HFF-Myc (cell line): Measurements from ENCODE around the gene ZCCHC18.
A peak's percentile ranks its signal among the peaks of the same experiment; 100 is the strongest.

ENCODE experiments used
- DNase-seq: peaks from one replicate; pipeline ENCODE4 v3.0.0-alpha.2; 2011; ENCODE audit warnings: low read depth; ENCODE audit errors: extremely low read depth
- H3K4me3 ChIP-seq: replicated peaks from 2 replicates; pipeline ENCODE4 v1.5.1; 2011; ENCODE audit warnings: low read depth, mild to moderate bottlenecking, control low read depth, low read length
- TF ChIP-seq, protein P1 (sequence below): IDR thresholded peaks from 2 replicates; pipeline ENCODE4 v1.5.1; 2012; ENCODE audit warnings: mild to moderate bottlenecking, low read depth, low read length, control low read depth; ENCODE audit errors: missing control alignments

ZCCHC18 gene

DNA sequence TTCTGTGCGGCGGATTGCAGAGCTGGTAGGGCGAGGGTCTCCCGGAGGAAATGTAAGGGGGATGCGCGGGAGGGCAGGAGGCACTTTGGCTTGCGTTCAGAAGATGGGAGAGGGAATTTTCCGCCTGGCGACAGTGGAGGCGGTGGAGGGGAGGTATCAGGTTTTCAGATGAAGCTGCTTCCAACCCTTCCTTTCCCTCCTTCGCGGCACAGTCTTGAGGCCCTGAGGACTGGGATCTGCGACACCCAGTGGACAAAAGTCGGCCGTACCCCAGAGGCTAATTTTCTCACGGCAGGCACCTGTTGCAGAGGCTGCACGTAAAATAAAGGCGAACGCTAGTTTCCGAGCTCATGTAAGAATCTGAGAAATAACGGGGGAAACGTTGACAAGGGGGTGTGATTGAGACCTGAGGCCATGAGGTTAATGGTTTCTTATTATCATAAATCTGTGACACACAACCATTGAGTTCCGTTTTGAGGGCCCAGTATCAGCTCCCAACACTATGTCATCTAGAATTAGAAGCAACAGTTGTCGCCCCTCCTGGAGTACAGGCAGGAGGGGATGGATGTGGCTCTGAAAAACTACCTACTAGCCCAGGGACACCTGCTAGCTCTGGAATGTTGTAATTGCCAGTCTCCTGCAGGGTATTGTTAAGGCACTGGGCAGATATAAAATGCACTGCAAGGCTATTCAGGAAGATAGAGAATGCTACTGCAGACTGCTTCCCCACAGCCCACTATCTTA lies 1.1 kb downstream of the ZCCHC18 start:
- TF ChIP-seq, protein P1, sequence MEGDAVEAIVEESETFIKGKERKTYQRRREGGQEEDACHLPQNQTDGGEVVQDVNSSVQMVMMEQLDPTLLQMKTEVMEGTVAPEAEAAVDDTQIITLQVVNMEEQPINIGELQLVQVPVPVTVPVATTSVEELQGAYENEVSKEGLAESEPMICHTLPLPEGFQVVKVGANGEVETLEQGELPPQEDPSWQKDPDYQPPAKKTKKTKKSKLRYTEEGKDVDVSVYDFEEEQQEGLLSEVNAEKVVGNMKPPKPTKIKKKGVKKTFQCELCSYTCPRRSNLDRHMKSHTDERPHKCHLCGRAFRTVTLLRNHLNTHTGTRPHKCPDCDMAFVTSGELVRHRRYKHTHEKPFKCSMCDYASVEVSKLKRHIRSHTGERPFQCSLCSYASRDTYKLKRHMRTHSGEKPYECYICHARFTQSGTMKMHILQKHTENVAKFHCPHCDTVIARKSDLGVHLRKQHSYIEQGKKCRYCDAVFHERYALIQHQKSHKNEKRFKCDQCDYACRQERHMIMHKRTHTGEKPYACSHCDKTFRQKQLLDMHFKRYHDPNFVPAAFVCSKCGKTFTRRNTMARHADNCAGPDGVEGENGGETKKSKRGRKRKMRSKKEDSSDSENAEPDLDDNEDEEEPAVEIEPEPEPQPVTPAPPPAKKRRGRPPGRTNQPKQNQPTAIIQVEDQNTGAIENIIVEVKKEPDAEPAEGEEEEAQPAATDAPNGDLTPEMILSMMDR = peak; percentile 51
- peak; percentile 38 for DNase-seq
- peak overlapping the region; percentile 55 for H3K4me3 ChIP-seq

DNA sequence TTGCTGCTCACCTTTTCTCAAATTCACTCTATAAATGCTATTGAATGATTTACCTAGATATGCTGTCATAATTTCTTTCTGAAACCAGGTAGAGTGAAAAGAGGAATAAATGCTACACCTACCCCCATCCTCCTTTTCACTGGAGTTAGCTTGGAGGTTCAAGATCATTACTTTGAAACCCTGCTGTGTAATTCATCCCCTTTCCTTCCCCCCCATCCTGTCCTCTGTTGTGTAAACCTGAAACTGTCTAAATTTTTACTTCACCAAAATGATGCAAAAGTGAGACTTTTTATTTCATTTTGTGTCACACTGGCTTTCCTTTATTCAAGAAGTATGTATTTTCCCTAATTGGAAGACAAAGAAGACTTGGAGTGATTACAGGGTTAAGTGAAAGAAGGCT lies 5.4 kb downstream of the ZCCHC18 start:
- DNase-seq = no peak
- TF ChIP-seq, protein P1 = no peak
- no peak overlapping the region for H3K4me3 ChIP-seq

DNA sequence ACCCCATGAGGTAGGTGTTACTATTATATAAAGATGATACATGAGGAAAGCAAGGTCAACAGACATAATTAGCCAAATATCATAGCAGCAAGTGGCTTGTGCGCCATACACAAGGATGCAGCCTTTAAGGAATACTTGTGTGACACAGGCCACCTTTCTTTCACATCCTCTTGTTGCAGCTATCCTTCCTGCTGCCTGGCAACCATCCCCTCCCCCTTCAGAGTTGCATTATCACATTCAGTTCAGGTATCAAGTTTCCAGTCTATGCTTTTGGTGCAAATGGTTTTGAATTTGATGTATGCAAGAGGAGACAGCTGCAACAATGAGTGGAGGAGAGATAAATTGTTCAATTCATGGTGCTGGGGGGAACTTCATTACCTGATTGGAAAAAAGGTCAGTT lies 6.4 kb downstream of the ZCCHC18 start:
- H3K4me3 ChIP-seq = no peak overlapping the region
- no peak for DNase-seq
- TF ChIP-seq, protein P1 = no peak

DNA sequence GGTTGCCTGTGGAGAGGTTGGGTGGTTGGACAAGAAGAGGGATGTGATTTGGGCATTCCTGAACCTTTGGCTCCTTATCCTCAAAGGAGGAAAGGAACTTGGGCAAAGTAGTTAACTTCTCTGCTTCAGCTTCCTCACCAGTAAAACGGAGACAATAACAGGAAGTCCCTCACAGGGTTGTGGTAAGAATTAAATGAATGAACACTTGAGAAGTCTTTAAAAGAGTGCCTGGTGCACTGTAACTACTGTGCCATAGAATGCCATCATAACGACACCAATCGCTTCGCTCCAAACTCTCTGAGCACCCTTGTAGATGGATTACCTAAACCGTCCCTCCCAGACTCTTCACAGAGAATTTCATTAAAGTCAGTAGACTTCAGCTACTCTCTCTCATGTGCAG lies 10.5 kb downstream of the ZCCHC18 start:
- TF ChIP-seq, protein P1 = no peak
- no peak overlapping the region for H3K4me3 ChIP-seq
- no peak for DNase-seq

DNA sequence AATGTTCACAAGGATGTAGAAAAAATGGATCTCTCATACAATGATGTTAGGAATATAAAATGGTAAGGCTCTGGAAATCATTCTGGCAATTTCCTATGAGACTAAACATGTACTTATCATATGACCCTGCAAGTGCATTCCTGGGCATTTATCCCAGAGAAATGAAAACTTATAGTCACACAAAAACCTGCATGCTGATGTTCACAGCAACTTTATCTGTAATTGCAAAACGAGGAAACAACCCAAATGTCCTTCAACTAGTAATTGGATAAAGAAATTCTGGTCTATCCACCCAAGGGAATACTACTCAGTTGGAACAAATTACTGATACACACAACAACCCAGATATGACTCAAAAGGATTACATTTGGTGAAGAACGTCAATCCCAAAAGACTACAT lies 14.5 kb downstream of the ZCCHC18 start:
- TF ChIP-seq, protein P1 = no peak
- DNase-seq = no peak
- H3K4me3 ChIP-seq = no peak overlapping the region

DNA sequence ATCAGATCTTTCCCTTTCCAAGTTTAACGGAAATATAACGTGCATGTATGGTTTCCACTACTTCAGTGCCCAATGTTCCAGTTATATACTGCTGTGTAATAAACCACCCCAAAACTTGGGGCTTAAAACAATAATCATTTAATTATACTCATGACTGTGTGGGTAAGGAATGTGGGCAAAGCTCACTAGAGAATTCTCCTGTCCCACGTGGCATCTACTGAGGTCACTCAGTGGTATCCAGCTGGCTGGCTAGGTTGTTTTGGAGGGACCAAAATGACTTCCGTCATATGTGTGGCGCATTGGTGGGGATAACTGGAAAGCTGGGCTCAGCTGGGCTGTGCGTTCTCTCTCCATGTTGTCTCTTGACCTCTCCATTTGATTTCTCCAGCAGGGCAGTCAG lies 18.5 kb downstream of the ZCCHC18 start:
- DNase-seq = no peak
- TF ChIP-seq, protein P1 = no peak
- no peak overlapping the region for H3K4me3 ChIP-seq
